Measurements from ENCODE around the gene TRAPPC10.
"Not testable (repeated sequence)": the region's sequence is repeated elsewhere in the genome, so short reads cannot be mapped to it uniquely, and the experiment has no call there.

TRAPPC10 gene

GRCh38 chr21:44154816-44155230, 142.7 kb downstream of the TRAPPC10 start:
- DNase-seq = not testable (repeated sequence)

GRCh38 chr21:44155231-44155993, 143.3 kb downstream of the TRAPPC10 start:
- not testable (repeated sequence) for DNase-seq

- not testable (repeated sequence) for DNase-seq
These were observed 143.9 kb downstream of the TRAPPC10 start for GRCh38 chr21:44155994-44156380.

Measured in NCI-H2171 (cell line).